HG02610 (cell line): ENCODE data around the gene HMGN5.

ENCODE experiments used
- ATAC-seq: cut with Tn5 transposase; IDR thresholded peaks from one replicate; pipeline ENCODE4 v1.9.1; 2021; ENCODE audit warnings: mild to moderate bottlenecking, moderate library complexity; ENCODE audit not compliant: unreplicated experiment

The HMGN5 gene

GRCh38 chrX:81120936-81121371 lies 80.8 kb downstream of the HMGN5 start:
- ATAC-seq, result peak; percentile 67

- ATAC-seq, result peak; percentile 31
Measured at GRCh38 chrX:81120258-81120935, 81.3 kb downstream of the HMGN5 start.

DNA sequence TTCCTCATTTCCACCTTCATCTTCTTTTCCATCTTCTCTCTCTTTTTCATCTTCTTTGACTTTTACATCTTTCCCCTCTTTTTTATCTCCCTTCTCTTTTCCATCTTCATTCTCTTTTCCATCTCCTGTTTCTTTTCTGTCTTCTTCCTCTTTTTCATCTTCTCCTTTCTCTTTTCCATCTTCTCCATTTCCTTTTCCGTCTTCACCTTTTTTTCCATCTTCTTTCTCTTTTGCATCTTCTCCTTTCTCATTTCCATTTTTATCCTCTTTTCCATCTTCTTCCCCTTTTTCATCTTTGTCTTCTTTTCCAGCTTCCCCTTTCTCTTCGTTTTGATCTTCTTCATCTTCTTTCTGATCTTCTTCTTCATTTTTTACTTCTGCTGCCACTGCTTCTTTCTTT lies 87.0 kb downstream of the HMGN5 start:
- no peak for ATAC-seq

GRCh38 chrX:81110286-81110685 lies 91.4 kb downstream of the HMGN5 start:
- ATAC-seq, result no peak

GRCh38 chrX:81082649-81083048 lies 119.1 kb downstream of the HMGN5 start:
- ATAC-seq, result no peak
